ENCODE measurements around the gene TUBA8. TPM values are rescaled to one million over a fixed set of nuclear protein-coding genes. Genes with fewer than 3 reads are reported as not detected.
"Not testable (repeated sequence)": the region's sequence is repeated elsewhere in the genome, so short reads cannot be mapped to it uniquely, and the experiment has no call there.

The TUBA8 gene
- total RNA-seq, 1 donor from 2014 or later = 2.3 TPM

- intact Hi-C loops (cut with micrococcal nuclease) = not testable (repeated sequence)
These were observed 54.7 kb downstream of the TUBA8 start for GRCh38 chr22:18165356-18165755.

- intact Hi-C loops (cut with micrococcal nuclease) = not testable (repeated sequence)
These were observed 59.7 kb downstream of the TUBA8 start for GRCh38 chr22:18170284-18170683.

GRCh38 chr22:18172203-18172602 is 61.6 kb downstream of the TUBA8 start:
- intact Hi-C loops (cut with micrococcal nuclease) = not testable (repeated sequence)

GRCh38 chr22:18172776-18173175 is 62.2 kb downstream of the TUBA8 start:
- intact Hi-C loops (cut with micrococcal nuclease) = not testable (repeated sequence)

- intact Hi-C loops (cut with micrococcal nuclease) = not testable (repeated sequence)
These were observed 62.8 kb downstream of the TUBA8 start for GRCh38 chr22:18173441-18173840.

Other genes starting within 250 kb of the TUBA8 start
- gene MICAL3, start 86.2 kb upstream of the TUBA8 start, total RNA-seq = 36.3 and 38.7 TPM in 2 replicates
- 41.3 and 41.4 TPM in 2 replicates for gene PEX26, start 32.8 kb upstream of the TUBA8 start, total RNA-seq
- gene USP18, start 39.4 kb downstream of the TUBA8 start, total RNA-seq = 30.3 and 32.2 TPM in 2 replicates